Suprapubic skin (tissue), 4 donors: ENCODE data around the gene RMC1. TPM values are rescaled to one million over a fixed set of nuclear protein-coding genes. Genes with fewer than 3 reads are reported as not detected.

Experiments used
- DNase-seq, 2 donors: peaks; one replicate each; pipeline ENCODE4 v3.0.0-alpha.2; 2019; ENCODE audit warnings: low spot score in 2 of 2
- H3K27ac ChIP-seq: fragments of 200-600 bp; sonication (generic); one replicate; pipeline ENCODE4 v1.5.1; 2019
- H3K27me3 ChIP-seq: fragments of 200-600 bp; sonication (generic); one replicate; pipeline ENCODE4 v1.5.1; 2019
- H3K36me3 ChIP-seq: fragments of 200-600 bp; sonication (generic); one replicate; pipeline ENCODE4 v1.5.1; 2019
- H3K4me1 ChIP-seq: fragments of 200-600 bp; sonication (generic); one replicate; pipeline ENCODE4 v1.5.1; 2019
- H3K4me3 ChIP-seq: fragments of 200-600 bp; sonication (generic); one replicate; pipeline ENCODE4 v1.5.1; 2019; ENCODE audit warnings: mild to moderate bottlenecking
- H3K9me3 ChIP-seq: fragments of 200-600 bp; sonication (generic); one replicate; pipeline ENCODE4 v1.5.1; 2019
- EP300 ChIP-seq: sonication (generic); formaldehyde crosslinking; IDR thresholded peaks from one replicate; pipeline ENCODE4 v1.6.1; 2017; ENCODE audit warnings: antibody characterized with exemption
- POLR2A ChIP-seq, 2 donors: fragments of 450-650 bp; IDR thresholded peaks; one replicate each; pipeline ENCODE4 v1.6.1; 2017; ENCODE audit warnings: antibody characterized with exemption in 2 of 2, mild to moderate bottlenecking in 2 of 2, moderate library complexity in 2 of 2
- POLR2AphosphoS5 ChIP-seq, 3 donors: sonication (generic); formaldehyde crosslinking; IDR thresholded peaks; one replicate each; pipeline ENCODE4 v1.6.1; 2017; ENCODE audit warnings: antibody characterized with exemption in 3 of 3
- WGBS: methylation state at CpG from one replicate; pipeline ENCODE4 v1.1.5; 2018; 5-methylcytosine and 5-hydroxymethylcytosine counted together
- total RNA-seq, 4 donors: library from RNA; depleted of rRNA; stranded (reverse); fragments of >200 nt; gene quantifications; one replicate each; pipeline ENCODE4 v1.1.0, GENCODE V29; 2016
- TF ChIP-seq, protein P1 (sequence below), 2 donors: fragments of 200-600 bp in 1 of 2; fragments of 450-650 bp in 1 of 2; sonication (generic) in 1 of 2; IDR thresholded peaks; one replicate each; pipeline ENCODE4 v1.5.1; 2016 to 2019; ENCODE audit warnings: antibody characterized with exemption in 2 of 2, mild to moderate bottlenecking in 1 of 2, moderate library complexity in 1 of 2

Gene RMC1
- total RNA-seq, 4 donors from 2014 or later: 18.7 to 26.4 (median 23.0) TPM

DNA sequence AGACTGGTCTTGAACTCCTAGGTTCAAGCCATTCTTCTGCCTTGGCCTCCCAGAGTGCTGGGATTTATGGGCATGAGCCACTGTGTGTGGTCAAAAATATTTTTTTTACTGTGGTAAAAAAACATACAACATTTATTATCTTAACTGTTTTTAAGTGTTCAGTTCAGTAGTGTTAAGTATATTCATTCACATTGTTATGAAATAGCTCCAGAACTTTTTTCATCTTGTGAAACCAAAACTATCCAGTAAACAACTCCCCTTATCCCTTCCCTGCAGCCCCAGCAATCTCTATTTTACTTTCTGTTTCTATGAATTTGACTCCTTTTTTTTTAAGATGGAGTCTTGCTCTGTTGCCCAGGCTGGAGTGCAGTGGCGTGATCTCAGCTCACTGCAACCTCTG lies 9.3 kb downstream of the RMC1 start:
- no peak for DNase-seq
- no peaks in the 10 kb centered on the region for H3K4me1 ChIP-seq
- H3K27ac ChIP-seq: no peak overlapping the region
- H3K27me3 ChIP-seq: no peaks in the 10 kb centered on the region
- no peaks in the 10 kb centered on the region for H3K9me3 ChIP-seq
- TF ChIP-seq POLR2AphosphoS5 (IDR thresholded peaks at IDR 0.05) (no peak), EP300 (no peak), POLR2A (IDR thresholded peaks at IDR 0.05) (no peak)
- TF ChIP-seq, protein P1, sequence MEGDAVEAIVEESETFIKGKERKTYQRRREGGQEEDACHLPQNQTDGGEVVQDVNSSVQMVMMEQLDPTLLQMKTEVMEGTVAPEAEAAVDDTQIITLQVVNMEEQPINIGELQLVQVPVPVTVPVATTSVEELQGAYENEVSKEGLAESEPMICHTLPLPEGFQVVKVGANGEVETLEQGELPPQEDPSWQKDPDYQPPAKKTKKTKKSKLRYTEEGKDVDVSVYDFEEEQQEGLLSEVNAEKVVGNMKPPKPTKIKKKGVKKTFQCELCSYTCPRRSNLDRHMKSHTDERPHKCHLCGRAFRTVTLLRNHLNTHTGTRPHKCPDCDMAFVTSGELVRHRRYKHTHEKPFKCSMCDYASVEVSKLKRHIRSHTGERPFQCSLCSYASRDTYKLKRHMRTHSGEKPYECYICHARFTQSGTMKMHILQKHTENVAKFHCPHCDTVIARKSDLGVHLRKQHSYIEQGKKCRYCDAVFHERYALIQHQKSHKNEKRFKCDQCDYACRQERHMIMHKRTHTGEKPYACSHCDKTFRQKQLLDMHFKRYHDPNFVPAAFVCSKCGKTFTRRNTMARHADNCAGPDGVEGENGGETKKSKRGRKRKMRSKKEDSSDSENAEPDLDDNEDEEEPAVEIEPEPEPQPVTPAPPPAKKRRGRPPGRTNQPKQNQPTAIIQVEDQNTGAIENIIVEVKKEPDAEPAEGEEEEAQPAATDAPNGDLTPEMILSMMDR (IDR thresholded peaks at IDR 0.05): no peak
- WGBS: 100% methylated on average over 1 of the region's 1 CpG
- peaks cover 59% of the 10 kb centered on the region for H3K36me3 ChIP-seq
- no peak overlapping the region for H3K4me3 ChIP-seq

DNA sequence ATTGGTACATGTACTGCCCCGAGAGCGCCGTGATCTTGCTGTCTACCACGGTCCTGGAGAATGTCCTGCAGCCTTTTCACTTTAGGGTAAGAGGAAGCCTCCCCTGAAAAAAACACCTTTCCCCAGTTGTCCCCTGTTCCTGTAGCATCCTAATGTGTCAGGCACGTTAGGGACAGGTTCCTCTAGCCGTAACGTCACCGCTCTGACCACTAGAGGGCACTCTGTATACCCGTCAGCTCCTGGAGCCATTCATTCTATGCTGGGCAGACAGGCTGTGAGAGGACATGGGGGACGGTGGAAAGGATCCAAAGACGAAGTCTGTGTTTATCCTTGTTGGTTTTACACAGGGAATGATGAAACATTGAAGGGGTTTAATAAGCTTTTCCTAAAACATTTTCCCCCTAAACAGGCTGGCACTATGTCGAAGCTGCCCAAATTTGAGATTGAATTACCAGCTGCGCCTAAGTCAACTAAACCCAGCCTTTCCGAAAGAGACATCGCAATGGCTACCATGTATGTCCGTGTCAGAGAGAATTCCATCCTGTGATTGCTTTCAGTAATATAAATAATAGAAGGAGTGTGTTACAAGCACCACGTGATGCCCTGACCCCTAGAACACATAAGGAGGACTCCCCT lies 12.7 kb downstream of the RMC1 start:
- Histone ChIP-seq H3K27me3 (no peaks in the 10 kb centered on the region), H3K27ac (no peak overlapping the region), H3K4me3 (no peak overlapping the region), H3K9me3 (no peaks in the 10 kb centered on the region), H3K4me1 (no peaks in the 10 kb centered on the region), H3K36me3 (peaks cover 58% of the 10 kb centered on the region)
- WGBS: 45% methylated on average over 17 of the region's 17 CpGs
- TF ChIP-seq POLR2AphosphoS5 (IDR thresholded peaks at IDR 0.05): no peak
- TF ChIP-seq, protein P1 (IDR thresholded peaks at IDR 0.05): peak; percentile 69 to 84
- no peak for TF ChIP-seq EP300
- no peak for TF ChIP-seq POLR2A (IDR thresholded peaks at IDR 0.05)
- peak in 1 of 2 donors; percentile 79 for DNase-seq

DNA sequence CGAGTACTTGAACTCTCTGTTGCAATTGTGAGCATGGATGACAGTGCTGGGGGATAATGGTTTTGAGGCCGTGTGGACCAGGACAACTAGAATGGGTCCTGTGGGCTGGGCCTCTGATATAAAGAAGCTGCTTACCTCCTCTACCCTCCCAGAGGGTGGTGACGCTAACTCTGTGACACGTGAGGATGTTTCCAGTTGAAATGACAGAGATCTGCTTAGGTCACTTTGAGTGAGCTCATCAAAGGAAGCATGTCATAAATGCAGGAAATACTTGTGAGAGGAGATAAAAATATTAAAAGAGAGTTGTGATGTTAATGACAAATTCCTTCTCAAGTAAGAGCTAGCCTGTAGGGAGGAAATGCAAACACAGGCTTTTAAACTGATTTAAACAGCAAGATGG lies 16.4 kb downstream of the RMC1 start:
- no peak for DNase-seq
- Histone ChIP-seq H3K4me3 (no peak overlapping the region), H3K27me3 (no peaks in the 10 kb centered on the region), H3K9me3 (no peaks in the 10 kb centered on the region), H3K27ac (no peak overlapping the region), H3K4me1 (peaks cover 11% of the 10 kb centered on the region), H3K36me3 (peaks cover 68% of the 10 kb centered on the region)
- TF ChIP-seq POLR2A (IDR thresholded peaks at IDR 0.05): no peak
- no peak for TF ChIP-seq EP300
- TF ChIP-seq, protein P1 (IDR thresholded peaks at IDR 0.05): no peak
- TF ChIP-seq POLR2AphosphoS5 (IDR thresholded peaks at IDR 0.05): no peak
- WGBS: 84% methylated on average over 4 of the region's 4 CpGs

DNA sequence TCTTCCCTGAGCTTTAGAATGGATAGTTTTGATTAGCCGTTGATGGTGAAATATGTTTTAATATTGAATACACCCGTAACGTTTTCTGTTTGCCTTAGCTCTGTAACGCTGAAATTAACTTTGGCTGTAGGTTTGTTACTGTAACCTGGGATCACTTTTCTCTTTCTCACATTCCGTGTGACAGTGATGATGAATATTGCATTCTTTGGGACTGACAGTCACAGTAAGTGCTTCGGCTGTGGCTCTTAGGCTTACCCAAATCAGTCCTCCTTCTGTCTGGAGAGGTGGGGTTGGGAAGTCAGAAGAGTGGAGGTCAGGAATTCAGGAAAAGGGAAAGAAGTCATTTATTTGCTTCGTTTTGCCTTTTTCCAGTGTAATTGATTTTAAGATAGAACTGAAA lies 18.0 kb downstream of the RMC1 start:
- Histone ChIP-seq H3K9me3 (no peaks in the 10 kb centered on the region), H3K4me1 (peaks cover 11% of the 10 kb centered on the region), H3K27ac (no peak overlapping the region), H3K4me3 (no peak overlapping the region), H3K36me3 (peaks cover 79% of the 10 kb centered on the region), H3K27me3 (no peaks in the 10 kb centered on the region)
- no peak for DNase-seq
- 87% methylated on average over 7 of the region's 7 CpGs for WGBS
- TF ChIP-seq POLR2A (IDR thresholded peaks at IDR 0.05): no peak

DNA sequence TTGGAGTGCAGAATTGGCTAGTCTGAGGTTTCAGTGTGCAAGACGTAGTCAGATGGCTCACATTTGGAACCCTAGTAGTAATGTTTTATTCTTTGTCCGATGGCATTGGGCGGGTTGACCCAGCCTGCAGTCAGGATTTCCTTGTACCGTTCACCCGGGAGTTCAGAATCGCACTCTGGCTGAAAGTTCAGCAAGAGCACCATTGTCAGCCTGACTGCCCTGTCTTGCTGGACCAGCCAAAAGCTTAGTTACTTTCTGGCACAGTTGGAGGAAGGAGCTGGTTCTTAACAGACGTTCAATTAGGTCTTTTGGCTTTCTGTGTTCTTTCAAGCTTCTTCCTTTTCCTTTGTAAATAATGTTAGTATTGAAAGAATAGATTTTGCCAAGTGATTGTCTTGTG lies 18.6 kb downstream of the RMC1 start:
- Histone ChIP-seq H3K4me3 (no peak overlapping the region), H3K4me1 (peaks cover 11% of the 10 kb centered on the region), H3K27me3 (no peaks in the 10 kb centered on the region), H3K9me3 (no peaks in the 10 kb centered on the region), H3K36me3 (peaks cover 80% of the 10 kb centered on the region), H3K27ac (no peak overlapping the region)
- TF ChIP-seq POLR2AphosphoS5 (IDR thresholded peaks at IDR 0.05) (no peak), POLR2A (IDR thresholded peaks at IDR 0.05) (no peak), EP300 (no peak)
- TF ChIP-seq, protein P1 (IDR thresholded peaks at IDR 0.05): no peak
- 54% methylated on average over 7 of the region's 7 CpGs for WGBS
- DNase-seq: no peak
